MCF 10A (cell line): Measurements from ENCODE around the gene SEPTIN1. TPM values are rescaled to one million over a fixed set of nuclear protein-coding genes. Genes with fewer than 3 reads are reported as not detected.

ENCODE experiments used
- BruUV-seq: library from RNA; stranded (reverse); fragments of 400-500 nt; replicated peaks from 2 replicates; lab custom pipeline; 2021; lab: Mats Ljungman, UMichigan
- CTCF ChIA-PET: fragments of 300-600 bp; sonication (Branson Sonifier 250); formaldehyde crosslinking; extraction: SDS; loops from one replicate; lab custom pipeline; 2021; ENCODE audit warnings: antibody characterized with exemption, inconsistent platforms; lab: Yijun Ruan, JAX
- POLR2A ChIA-PET: fragments of 300-600, 350-650 bp; sonication (Branson Sonifier 250); formaldehyde crosslinking; extraction: SDS; loops from one replicate; lab custom pipeline; 2020; ENCODE audit warnings: antibody characterized with exemption, inconsistent platforms; lab: Yijun Ruan, JAX
- DNase-seq: peaks from one replicate; pipeline ENCODE4 v3.0.0-alpha.2; 2018; ENCODE audit not compliant: unreplicated experiment
- H3K27ac Mint-ChIP-seq: one replicate; pipeline ENCODE4 v1.8.0; 2022; ENCODE audit warnings: mild to moderate bottlenecking, low read depth, mixed read lengths; ENCODE audit not compliant: unreplicated experiment
- H3K27me3 Mint-ChIP-seq: one replicate; pipeline ENCODE4 v1.8.0; 2022; ENCODE audit warnings: mixed read lengths; ENCODE audit not compliant: insufficient read depth, unreplicated experiment
- H3K36me3 Mint-ChIP-seq: one replicate; pipeline ENCODE4 v1.8.0; 2022; ENCODE audit warnings: mild to moderate bottlenecking, moderate library complexity, mixed read lengths; ENCODE audit not compliant: insufficient read depth, unreplicated experiment
- H3K4me1 Mint-ChIP-seq: one replicate; pipeline ENCODE4 v1.8.0; 2022; ENCODE audit warnings: mixed read lengths; ENCODE audit not compliant: insufficient read depth, unreplicated experiment
- H3K4me3 Mint-ChIP-seq: one replicate; pipeline ENCODE4 v1.8.0; 2022; ENCODE audit warnings: mild to moderate bottlenecking, moderate library complexity, mixed read lengths; ENCODE audit not compliant: unreplicated experiment
- H3K9me3 Mint-ChIP-seq: one replicate; pipeline ENCODE4 v1.8.0; 2022; ENCODE audit warnings: mixed read lengths; ENCODE audit not compliant: unreplicated experiment
- intact Hi-C: fragments of 100-400 bp; cut with micrococcal nuclease; formaldehyde crosslinking; loops from 2 replicates; pipeline ENCODE4 v1.14.1; 2022
- total RNA-seq: library from RNA; stranded (reverse); gene quantifications from 2 replicates; pipeline ENCODE4 v1.2.3, GENCODE V29; 2022
- TF ChIP-seq, protein P1 (sequence below): fragments of 200-600 bp; IDR thresholded peaks from one replicate; pipeline ENCODE4 v1.8.0; 2022; ENCODE audit warnings: antibody characterized with exemption, mild to moderate bottlenecking; ENCODE audit not compliant: unreplicated experiment

The SEPTIN1 gene
- total RNA-seq, 1 experiment from 2014 or later, result 1.7 TPM

DNA sequence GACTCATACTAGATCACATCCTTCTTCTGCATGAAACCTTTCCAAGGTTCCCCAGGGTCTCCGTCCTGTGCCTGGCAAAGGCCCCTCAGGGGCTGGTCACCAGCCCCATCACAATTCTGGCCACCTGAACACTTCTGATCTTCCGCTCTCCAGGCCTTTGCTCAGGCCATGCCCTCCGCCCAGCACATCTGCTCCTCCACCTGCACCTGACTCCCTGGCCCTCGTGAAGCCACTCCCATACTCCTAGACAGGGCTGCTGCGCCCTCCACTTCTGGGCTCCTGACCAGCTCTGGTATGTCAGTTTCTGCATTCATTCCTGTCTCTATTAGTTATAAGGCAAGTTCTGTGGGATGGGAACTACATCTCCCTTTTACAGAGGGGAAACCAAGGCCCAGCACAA lies 9.6 kb downstream of the SEPTIN1 start:
- no peak for DNase-seq
- H3K27me3 Mint-ChIP-seq, result no peaks in the 10 kb centered on the region
- CTCF ChIA-PET, result interaction anchor here (0.7 kb wide), 1 partner anchor 372 kb away, joined by 4 read pairs; no protein-coding TSS in a partner anchor
- intact Hi-C loops, result no loop called here
- no peak overlapping the region for H3K27ac Mint-ChIP-seq
- no peak overlapping the region for H3K4me3 Mint-ChIP-seq
- no peaks in the 10 kb centered on the region for H3K9me3 Mint-ChIP-seq
- H3K4me1 Mint-ChIP-seq, result peaks cover 36% of the 10 kb centered on the region
- POLR2A ChIA-PET, result no interaction called here
- BruUV-seq, result no TSS peak
- H3K36me3 Mint-ChIP-seq, result no peaks in the 10 kb centered on the region
- TF ChIP-seq, protein P1, sequence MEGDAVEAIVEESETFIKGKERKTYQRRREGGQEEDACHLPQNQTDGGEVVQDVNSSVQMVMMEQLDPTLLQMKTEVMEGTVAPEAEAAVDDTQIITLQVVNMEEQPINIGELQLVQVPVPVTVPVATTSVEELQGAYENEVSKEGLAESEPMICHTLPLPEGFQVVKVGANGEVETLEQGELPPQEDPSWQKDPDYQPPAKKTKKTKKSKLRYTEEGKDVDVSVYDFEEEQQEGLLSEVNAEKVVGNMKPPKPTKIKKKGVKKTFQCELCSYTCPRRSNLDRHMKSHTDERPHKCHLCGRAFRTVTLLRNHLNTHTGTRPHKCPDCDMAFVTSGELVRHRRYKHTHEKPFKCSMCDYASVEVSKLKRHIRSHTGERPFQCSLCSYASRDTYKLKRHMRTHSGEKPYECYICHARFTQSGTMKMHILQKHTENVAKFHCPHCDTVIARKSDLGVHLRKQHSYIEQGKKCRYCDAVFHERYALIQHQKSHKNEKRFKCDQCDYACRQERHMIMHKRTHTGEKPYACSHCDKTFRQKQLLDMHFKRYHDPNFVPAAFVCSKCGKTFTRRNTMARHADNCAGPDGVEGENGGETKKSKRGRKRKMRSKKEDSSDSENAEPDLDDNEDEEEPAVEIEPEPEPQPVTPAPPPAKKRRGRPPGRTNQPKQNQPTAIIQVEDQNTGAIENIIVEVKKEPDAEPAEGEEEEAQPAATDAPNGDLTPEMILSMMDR, result no peak

- DNase-seq, result no peak
- Mint-ChIP-seq H3K27me3 (no peaks in the 10 kb centered on the region), H3K4me3 (peak overlapping the region; percentile 78), H3K9me3 (no peaks in the 10 kb centered on the region), H3K27ac (no peak overlapping the region), H3K4me1 (peaks cover 37% of the 10 kb centered on the region), H3K36me3 (no peaks in the 10 kb centered on the region)
- intact Hi-C loops, result no loop called here
- TF ChIP-seq, protein P1, result no peak
- CTCF ChIA-PET, result interaction anchor here (1.1 to 1.6 kb wide), 2 partner anchors 37 to 256 kb away, joined by 4 to 11 read pairs; no protein-coding TSS in a partner anchor
- BruUV-seq, result no TSS peak
- POLR2A ChIA-PET, result interaction anchor here (0.6 to 9.6 kb wide), 4 partner anchors 15 to 530 kb away, joined by 3 to 132 read pairs (median 8); partner anchors contain the start of genes ALDOA and CD2BP2
Measured at GRCh38 chr16:30372038-30372712, 10.2 kb downstream of the SEPTIN1 start.

GRCh38 chr16:30371248-30371816 lies 11.0 kb downstream of the SEPTIN1 start:
- Mint-ChIP-seq H3K27me3 (no peaks in the 10 kb centered on the region), H3K36me3 (no peaks in the 10 kb centered on the region), H3K4me3 (peak overlapping the region; percentile 78), H3K27ac (peak overlapping the region; percentile 89), H3K4me1 (peaks cover 43% of the 10 kb centered on the region), H3K9me3 (no peaks in the 10 kb centered on the region)
- no peak for DNase-seq
- BruUV-seq, result no TSS peak
- ChIA-PET CTCF (interaction anchor here (0.5 to 1.6 kb wide), 5 partner anchors 15 to 257 kb away, joined by 3 to 11 read pairs (median 5); partner anchors contain the start of gene ZNF48), POLR2A (interaction anchor here (0.6 to 9.6 kb wide), 21 partner anchors 15 to 1524 kb away, joined by 3 to 132 read pairs (median 3); partner anchors contain the start of genes ALDOA, CD2BP2, DCTPP1 and PRR14)
- TF ChIP-seq, protein P1, result no peak
- intact Hi-C loops, result no loop called here
